K562 (cell line): ENCODE data around the gene SLC39A13. TPM values are rescaled to one million over a fixed set of nuclear protein-coding genes. Genes with fewer than 3 reads are reported as not detected.
A peak's percentile ranks its signal among the peaks of the same experiment; 100 is the strongest.

Experiments
- ATAC-seq: fragments of 200-7000 bp; cut with Tn5 transposase; 3 replicates; pipeline ENCODE4 v1.9.1; 2020; ENCODE audit warnings: moderate library complexity
- BruUV-seq: library from RNA; stranded (reverse); fragments of 400-500 nt; replicated peaks from 2 replicates; lab custom pipeline; 2021; lab: Mats Ljungman, UMichigan
- CTCF ChIA-PET: fragments of 300-600 bp; formaldehyde crosslinking; extraction: SDS; loops from one replicate; lab custom pipeline; 2021; ENCODE audit warnings: low intra/inter-chr PET ratio; lab: Yijun Ruan, JAX
- POLR2A ChIA-PET: fragments of 300-600, 350-650 bp; sonication (Branson Sonifier 250); formaldehyde crosslinking; extraction: SDS; loops from one replicate; lab custom pipeline; 2021; ENCODE audit warnings: antibody characterized with exemption, inconsistent platforms; lab: Yijun Ruan, JAX
- DNase-seq, 4 experiments: peaks; one replicate each; pipeline versions ENCODE4 v3.0.0 to v3.0.0-alpha.2; 2011 to 2018; ENCODE audit warnings: low spot score in 3 of 4, mixed read lengths in 3 of 4; ENCODE audit errors: extremely low read depth in 1 of 4
- FAIRE-seq: peaks from 2 replicates; lab custom pipeline; 2011; peaks lifted over from hg19 to GRCh38; lab: Jason Lieb, UNC
- H2AFZ ChIP-seq: 2 replicates; pipeline ENCODE4 v1.6.0; 2011; ENCODE audit warnings: low read depth, low read length, control low read depth, inconsistent platforms
- H3K27ac ChIP-seq: fragments of 200-600 bp; 3 replicates; pipeline ENCODE4 v1.8.0; 2011; ENCODE audit warnings: low read depth, mild to moderate bottlenecking, control low read depth, inconsistent platforms, low read length, moderate library complexity, mixed read lengths; ENCODE audit errors: extremely low read depth
- H3K27me3 ChIP-seq, 2 experiments: fragments of 300-600 bp in 1 of 2; 2 replicates in 1 of 2; 3 replicates in 1 of 2; pipeline versions ENCODE4 v1.6.0 to v1.8.0; 2011; ENCODE audit warnings: inconsistent platforms in 2 of 2, low read length in 2 of 2, mild to moderate bottlenecking in 1 of 2, mixed read lengths in 1 of 2, moderate library complexity in 1 of 2; ENCODE audit not compliant: control insufficient read depth in 2 of 2, insufficient read depth in 2 of 2
- H3K36me3 ChIP-seq: fragments of 300-600 bp; 3 replicates; pipeline ENCODE4 v1.8.0; 2011; ENCODE audit warnings: mild to moderate bottlenecking, low read length, inconsistent platforms; ENCODE audit not compliant: control insufficient read depth, insufficient read depth
- H3K4me1 ChIP-seq, 2 experiments: fragments of 200-600 bp in 1 of 2; replicated peaks in 1 of 2; 2 replicates in 1 of 2; 3 replicates in 1 of 2; pipeline versions ENCODE4 v1.5.1 to v1.8.0; 2011; ENCODE audit warnings: inconsistent platforms in 2 of 2, low read length in 2 of 2, mild to moderate bottlenecking in 1 of 2, mixed read lengths in 1 of 2, moderate library complexity in 1 of 2; ENCODE audit not compliant: control insufficient read depth in 2 of 2, insufficient read depth in 2 of 2
- H3K4me2 ChIP-seq: 2 replicates; pipeline ENCODE4 v1.6.1; 2011; ENCODE audit warnings: low read length, control low read depth, inconsistent platforms, mixed read lengths; ENCODE audit not compliant: insufficient read depth
- H3K4me3 ChIP-seq: fragments of 200-600 bp; sonication (generic), shearing (Covaris generic); 2 replicates; pipeline ENCODE4 v1.5.1; 2016; ENCODE audit warnings: control low read depth, inconsistent platforms
- H3K79me2 ChIP-seq: fragments of 200-600 bp; 3 replicates; pipeline ENCODE4 v1.8.0; 2011; ENCODE audit warnings: low read length, inconsistent platforms; ENCODE audit not compliant: control insufficient read depth, insufficient read depth
- H3K9ac ChIP-seq, 2 experiments: 2 replicates each; pipeline versions ENCODE4 v1.6.0 to v1.6.1; 2011; ENCODE audit warnings: low read depth in 2 of 2, low read length in 2 of 2, control low read depth in 1 of 2, inconsistent platforms in 1 of 2, mild to moderate bottlenecking in 1 of 2, mixed read lengths in 1 of 2; ENCODE audit not compliant: insufficient read depth in 1 of 2
- H3K9me1 ChIP-seq: one replicate; pipeline ENCODE4 v1.6.0; 2011; ENCODE audit warnings: inconsistent platforms, mild to moderate bottlenecking, low read length, moderate library complexity; ENCODE audit not compliant: control insufficient read depth, insufficient read depth
- H3K9me3 ChIP-seq: replicated peaks from 2 replicates; pipeline ENCODE4 v1.5.1; 2011; ENCODE audit warnings: low read depth, low read length, inconsistent platforms; ENCODE audit not compliant: control insufficient read depth, insufficient read depth
- H4K20me1 ChIP-seq: replicated peaks from 2 replicates; pipeline ENCODE4 v1.6.1; 2011; ENCODE audit warnings: low read length, inconsistent platforms, mixed read lengths; ENCODE audit not compliant: control insufficient read depth, insufficient read depth
- ARID2 ChIP-seq: fragments of 450-650 bp; IDR thresholded peaks from 2 replicates; pipeline ENCODE4 v1.6.1; 2017; ENCODE audit warnings: antibody characterized with exemption, mild to moderate bottlenecking
- ATF1 ChIP-seq, 2 experiments: fragments of 450-650 bp in 1 of 2; IDR thresholded peaks; 2 replicates each; pipeline ENCODE4 v1.6.1; 2016; ENCODE audit warnings: missing compliant biosample characterization in 1 of 2, missing genetic modification characterization in 1 of 2
- C11orf30 ChIP-seq: fragments of 450-650 bp; IDR thresholded peaks from 2 replicates; pipeline ENCODE4 v1.6.1; 2016; ENCODE audit warnings: low read depth, mild to moderate bottlenecking
- FOXJ3 ChIP-seq: sonication (generic); formaldehyde crosslinking; IDR thresholded peaks from 2 replicates; pipeline ENCODE4 v1.4.0; 2020; ENCODE audit warnings: mild to moderate bottlenecking, missing genetic modification reagents
- POLR2G ChIP-seq: fragments of 200-400 bp; formaldehyde crosslinking; IDR thresholded peaks from 2 replicates; pipeline ENCODE4 v1.6.1; 2017; ENCODE audit warnings: low read depth, mild to moderate bottlenecking, antibody characterized with exemption, low read length, moderate library complexity
- RBFOX2 ChIP-seq: fragments of 200-400 bp; formaldehyde crosslinking; IDR thresholded peaks from 2 replicates; pipeline ENCODE4 v1.6.1; 2017; ENCODE audit warnings: low read depth, mild to moderate bottlenecking, low read length, moderate library complexity
- SOX6 ChIP-seq: fragments of 450-650 bp; IDR thresholded peaks from 2 replicates; pipeline ENCODE4 v1.6.1; 2014; ENCODE audit warnings: mild to moderate bottlenecking
- WGBS: fragments of 100-300 bp; shearing (Covaris generic); methylation state at CpG from one replicate; pipeline ENCODE4 v1.1.6; 2016; ENCODE audit warnings: low coverage, mixed read lengths; ENCODE audit not compliant: insufficient coverage; ENCODE audit errors: missing lambda C conversion rate; 5-methylcytosine and 5-hydroxymethylcytosine counted together
- in situ Hi-C: fragments of 300-500 bp; cut with MboI; formaldehyde crosslinking; loops from 4 replicates; pipeline ENCODE4 v1.15.0; 2018; ENCODE audit warnings: inconsistent platforms, mixed read lengths
- intact Hi-C: fragments of 100-400 bp; cut with micrococcal nuclease; formaldehyde crosslinking; loops from 2 replicates; pipeline ENCODE4 v1.14.2; 2022
- polyA plus RNA-seq, 8 experiments: library from polyadenylated mRNA; depleted of rRNA in 4 of 8; stranded (reverse) in 5 of 8; unstranded in 3 of 8; fragments of >200 nt; fragmentation: Nextera tagmentation in 2 of 8; fragmentation: Illumina TruSeq in 1 of 8; extraction: Ambion mirVana in 2 of 8; extraction: Trizol in 1 of 8; gene quantifications; 2 replicates each; pipeline versions ENCODE4 v1.2.1 to v1.2.3, GENCODE V29; 2011 to 2014; ENCODE audit warnings: inconsistent platforms in 1 of 8, missing spikeins in 1 of 8
- total RNA-seq, 7 experiments: library from RNA; depleted of rRNA in 6 of 7; stranded (reverse); fragments of >200 nt in 6 of 7; fragmentation: Illumina TruSeq in 2 of 7; extraction: Trizol in 2 of 7; gene quantifications; 2 replicates each; pipeline versions ENCODE4 v1.2.1 to v1.2.3, GENCODE V29; 2011 to 2021; ENCODE audit warnings: low replicate concordance in 1 of 7
- TF ChIP-seq, protein P1 (sequence below), 2 experiments: fragments of 450-650 bp; conservative IDR thresholded peaks; 2 replicates each; pipeline ENCODE4 v1.6.1; 2017; ENCODE audit warnings: mild to moderate bottlenecking in 2 of 2, moderate library complexity in 2 of 2

The SLC39A13 gene
- total and polyA plus RNA-seq, 9 of the 15 experiments (the other 6 are each of a cell fraction or from before 2014, with no cell fraction given): 0.17 to 15.9 (median 3.2) TPM

- peak overlapping the region in 1 of 2 experiments; percentile 7; a peak in 1 of 4 replicates for H3K9ac ChIP-seq
- peaks cover 9% of the 10 kb centered on the region; the same call in 1 of the 2 replicates for H4K20me1 ChIP-seq
- TF ChIP-seq RBFOX2 (peak; percentile 36), ARID2 (no peak), C11orf30 (no peak), SOX6 (no peak), ATF1 (CRISPR knock-in tag; IDR thresholded peaks at IDR 0.05) (no peak), ATF1 (tag; IDR thresholded peaks at IDR 0.05) (no peak), FOXJ3 (CRISPR knock-in tag) (no peak), POLR2G (peak; percentile 58)
- TF ChIP-seq, protein P1, sequence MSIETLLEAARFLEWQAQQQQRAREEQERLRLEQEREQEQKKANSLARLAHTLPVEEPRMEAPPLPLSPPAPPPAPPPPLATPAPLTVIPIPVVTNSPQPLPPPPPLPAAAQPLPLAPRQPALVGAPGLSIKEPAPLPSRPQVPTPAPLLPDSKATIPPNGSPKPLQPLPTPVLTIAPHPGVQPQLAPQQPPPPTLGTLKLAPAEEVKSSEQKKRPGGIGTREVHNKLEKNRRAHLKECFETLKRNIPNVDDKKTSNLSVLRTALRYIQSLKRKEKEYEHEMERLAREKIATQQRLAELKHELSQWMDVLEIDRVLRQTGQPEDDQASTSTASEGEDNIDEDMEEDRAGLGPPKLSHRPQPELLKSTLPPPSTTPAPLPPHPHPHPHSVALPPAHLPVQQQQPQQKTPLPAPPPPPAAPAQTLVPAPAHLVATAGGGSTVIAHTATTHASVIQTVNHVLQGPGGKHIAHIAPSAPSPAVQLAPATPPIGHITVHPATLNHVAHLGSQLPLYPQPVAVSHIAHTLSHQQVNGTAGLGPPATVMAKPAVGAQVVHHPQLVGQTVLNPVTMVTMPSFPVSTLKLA (conservative IDR thresholded peaks at IDR 0.05): no peak
- no peak for ATAC-seq
- peaks cover 0 to 59% of the 10 kb centered on the region in 2 experiments; a peak in 2 of 5 replicates for H3K4me1 ChIP-seq
- FAIRE-seq: no peak
- no peaks in the 10 kb centered on the region for H3K9me3 ChIP-seq
- ChIA-PET CTCF (no interaction called here), POLR2A (interaction anchor here (0.6 to 2.9 kb wide), 3 partner anchors 9 to 37 kb away, joined by 3 to 23 read pairs (median 6); partner anchors contain the start of gene PSMC3)
- H3K4me2 ChIP-seq: no peak overlapping the region
- no peak overlapping the region for H3K27ac ChIP-seq
- H3K36me3 ChIP-seq: peaks cover 22% of the 10 kb centered on the region
- H3K4me3 ChIP-seq: no peak overlapping the region
- in situ Hi-C loops (no loop called here), intact Hi-C loops (no loop called here)
- H3K79me2 ChIP-seq: no peaks in the 10 kb centered on the region
- 89% methylated on average over 16 of the region's 19 CpGs for WGBS
- H3K27me3 ChIP-seq: no peaks in the 10 kb centered on the region
- DNase-seq: no peak
- no peak overlapping the region for H2AFZ ChIP-seq
- H3K9me1 ChIP-seq: peaks cover 10% of the 10 kb centered on the region
- BruUV-seq: no TSS peak
Measured at GRCh38 chr11:47414685-47415070, 6.3 kb downstream of the SLC39A13 start.
